HCT116 (cell line): Measurements from ENCODE around the gene BBS4.
"Not testable (repeated sequence)": the region's sequence is repeated elsewhere in the genome, so short reads cannot be mapped to it uniquely, and the experiment has no call there.

Source experiments
- CTCF ChIP-seq, 3 experiments: fragments of 200-600 bp in 1 of 3; sonication (generic) in 1 of 3; IDR thresholded peaks in 2 of 3; conservative IDR thresholded peaks in 1 of 3; 2 replicates each; pipeline ENCODE4 v1.5.1; 2012 to 2017; ENCODE audit warnings: low read depth in 2 of 3, low read length in 2 of 3, antibody characterized with exemption in 1 of 3, borderline replicate concordance in 1 of 3, control low read depth in 1 of 3, mild to moderate bottlenecking in 1 of 3, mixed read lengths in 1 of 3, mixed run types in 1 of 3, moderate library complexity in 1 of 3; ENCODE audit not compliant: insufficient read depth in 1 of 3
- EGR1 ChIP-seq: IDR thresholded peaks from 2 replicates; pipeline ENCODE4 v1.6.1; 2012; ENCODE audit warnings: low read depth
- EZH2 ChIP-seq: fragments of 200-600 bp; sonication (generic); IDR thresholded peaks from 2 replicates; pipeline ENCODE4 v1.6.1; 2017; ENCODE audit warnings: antibody characterized with exemption, mixed run types
- JUND ChIP-seq: IDR thresholded peaks from 2 replicates; pipeline ENCODE4 v1.6.1; 2012
- MAX ChIP-seq: IDR thresholded peaks from 2 replicates; pipeline ENCODE4 v1.6.1; 2012
- POLR2A ChIP-seq: IDR thresholded peaks from 2 replicates; pipeline ENCODE4 v1.7.0; 2011; ENCODE audit warnings: borderline replicate concordance; ENCODE audit not compliant: insufficient read depth, insufficient read length; ENCODE audit errors: extremely low read depth
- POLR2AphosphoS5 ChIP-seq: IDR thresholded peaks from 2 replicates; pipeline ENCODE4 v1.6.1; 2011; ENCODE audit warnings: mild to moderate bottlenecking, low read depth, low read length, moderate library complexity
- RAD21 ChIP-seq: IDR thresholded peaks from 2 replicates; pipeline ENCODE4 v1.6.1; 2012; ENCODE audit warnings: low read depth, mild to moderate bottlenecking
- REST ChIP-seq: IDR thresholded peaks from 2 replicates; pipeline ENCODE4 v1.6.1; 2012; ENCODE audit warnings: low read depth
- SIN3A ChIP-seq: IDR thresholded peaks from 2 replicates; pipeline ENCODE4 v1.6.1; 2012; ENCODE audit warnings: low read depth
- ZBTB33 ChIP-seq: IDR thresholded peaks from 2 replicates; pipeline ENCODE4 v1.6.1; 2011; ENCODE audit warnings: mild to moderate bottlenecking, low read length, moderate library complexity; ENCODE audit not compliant: insufficient replicate concordance; ENCODE audit errors: extremely low read depth
- ZFX ChIP-seq: fragments of 450-650 bp; IDR thresholded peaks from 2 replicates; pipeline ENCODE4 v1.6.1; 2017
- ZNF274 ChIP-seq: fragments of 200-500 bp; sonication (Bioruptor generic); IDR thresholded peaks from 2 replicates; pipeline ENCODE4 v1.6.1; 2014; ENCODE audit warnings: mild to moderate bottlenecking, low read depth, low read length, inconsistent platforms

- TF ChIP-seq CTCF (IDR thresholded peaks at IDR 0.05 in 2 of 3, conservative IDR thresholded peaks at IDR 0.05 in 1 of 3; ENCODE audit: borderline replicate concordance in 1 of 3, insufficient read depth in 1 of 3, low read depth in 2 of 3, low read length in 2 of 3); POLR2A; REST; POLR2AphosphoS5; SIN3A; EGR1; EZH2; ZNF274; RAD21; MAX; ZBTB33; JUND; ZFX: not testable (repeated sequence)
These were observed 46.1 kb upstream of the BBS4 start for GRCh38 chr15:72639759-72640483.
